GM12878 (cell line): ENCODE data around the gene DNASE1. TPM values are rescaled to one million over a fixed set of nuclear protein-coding genes. Genes with fewer than 3 reads are reported as not detected.

Experiments
- ATAC-seq: fragments of 200-7000 bp; cut with Tn5 transposase; 3 replicates; pipeline ENCODE4 v1.9.1; 2020; ENCODE audit warnings: mild to moderate bottlenecking, moderate library complexity
- BruUV-seq: library from RNA; stranded (reverse); fragments of 400-500 nt; replicated peaks from 2 replicates; lab custom pipeline; 2021; lab: Mats Ljungman, UMichigan
- CTCF ChIA-PET: fragments of 300-600 bp; sonication (Branson Sonifier 250); formaldehyde crosslinking; extraction: SDS; loops from one replicate; lab custom pipeline; 2021; ENCODE audit warnings: inconsistent platforms; lab: Yijun Ruan, JAX
- POLR2A ChIA-PET: fragments of 350-600 bp; formaldehyde crosslinking; extraction: SDS; loops from one replicate; lab custom pipeline; 2021; ENCODE audit warnings: inconsistent platforms; lab: Charles Lee
- RAD21 ChIA-PET: fragments of 300-600 bp; sonication (Branson Sonifier 250); formaldehyde crosslinking; loops from one replicate; lab custom pipeline; 2023; ENCODE audit warnings: antibody characterized with exemption; ENCODE audit not compliant: unreplicated experiment; lab: Charles Lee
- SMC1A ChIA-PET: fragments of 300-600 bp; sonication (Branson Sonifier 250); formaldehyde crosslinking; loops from one replicate; lab custom pipeline; 2023; ENCODE audit not compliant: unreplicated experiment, uncharacterized antibody; lab: Charles Lee
- DNase-seq: peaks from one replicate; pipeline ENCODE4 v3.0.0-alpha.2; 2011; ENCODE audit warnings: low read depth, low spot score
- FAIRE-seq: peaks from 3 replicates; lab custom pipeline; 2011; peaks lifted over from hg19 to GRCh38; lab: Jason Lieb, UNC
- H2AFZ ChIP-seq: 2 replicates; pipeline ENCODE4 v1.6.0; 2011; ENCODE audit warnings: low read depth, low read length, control low read depth; ENCODE audit not compliant: control insufficient read depth
- H3K27ac ChIP-seq: 2 replicates; pipeline ENCODE4 v1.5.1; 2011; ENCODE audit warnings: control low read depth; ENCODE audit not compliant: control insufficient read depth, insufficient read depth
- H3K27me3 ChIP-seq, 2 experiments: replicated peaks in 1 of 2; 2 replicates each; pipeline versions ENCODE4 v1.6.0 to v1.6.1; 2011; ENCODE audit warnings: low read length in 1 of 2; ENCODE audit not compliant: control insufficient read depth in 2 of 2, insufficient read depth in 2 of 2
- H3K36me3 ChIP-seq, 2 experiments: 2 replicates each; pipeline ENCODE4 v1.5.1; 2011; ENCODE audit warnings: low read length in 1 of 2; ENCODE audit not compliant: control insufficient read depth in 2 of 2, insufficient read depth in 2 of 2
- H3K4me1 ChIP-seq: 2 replicates; pipeline ENCODE4 v1.6.1; 2011; ENCODE audit warnings: mild to moderate bottlenecking, low read length, moderate library complexity, mixed read lengths; ENCODE audit not compliant: control insufficient read depth, insufficient read depth
- H3K4me2 ChIP-seq: 2 replicates; pipeline ENCODE4 v1.6.0; 2011; ENCODE audit warnings: control low read depth; ENCODE audit not compliant: control insufficient read depth, insufficient read depth
- H3K4me3 ChIP-seq: fragments of 200-600 bp; sonication (generic); 2 replicates; pipeline ENCODE4 v1.5.1; 2016
- H3K79me2 ChIP-seq: 2 replicates; pipeline ENCODE4 v1.6.0; 2011; ENCODE audit warnings: low read length; ENCODE audit not compliant: control insufficient read depth, insufficient read depth
- H3K9ac ChIP-seq: 2 replicates; pipeline ENCODE4 v1.8.0; 2011; ENCODE audit warnings: low read length, control low read depth, mixed read lengths; ENCODE audit not compliant: control insufficient read depth, insufficient read depth
- H3K9me3 ChIP-seq: replicated peaks from 3 replicates; pipeline ENCODE4 v1.5.1; 2011; ENCODE audit warnings: mild to moderate bottlenecking, low read length; ENCODE audit not compliant: control insufficient read depth, insufficient read depth
- H4K20me1 ChIP-seq: 2 replicates; pipeline ENCODE4 v1.6.0; 2011; ENCODE audit not compliant: control insufficient read depth, insufficient read depth
- BMI1 ChIP-seq: fragments of 450-650 bp; IDR thresholded peaks from 2 replicates; pipeline ENCODE4 v1.6.1; 2016; ENCODE audit warnings: mild to moderate bottlenecking, moderate library complexity, borderline replicate concordance
- CEBPB ChIP-seq, 2 experiments: fragments of 150-350 bp in 1 of 2; IDR thresholded peaks; 2 replicates each; pipeline ENCODE4 v1.6.1; 2012 to 2014; ENCODE audit warnings: low read depth in 2 of 2, low read length in 2 of 2, borderline replicate concordance in 1 of 2, inconsistent platforms in 1 of 2
- FOXM1 ChIP-seq: IDR thresholded peaks from 2 replicates; pipeline ENCODE4 v1.6.1; 2012; ENCODE audit warnings: low read depth, mild to moderate bottlenecking, inconsistent platforms, low read length, moderate library complexity
- HDAC2 ChIP-seq: fragments of 200-600 bp; sonication (generic); IDR thresholded peaks from 2 replicates; pipeline ENCODE4 v1.6.1; 2017
- HDAC6 ChIP-seq: fragments of 200-600 bp; sonication (generic); IDR thresholded peaks from one replicate; pipeline ENCODE4 v1.8.0; 2017; ENCODE audit warnings: antibody characterized with exemption; ENCODE audit not compliant: unreplicated experiment
- JUND ChIP-seq: IDR thresholded peaks from 2 replicates; pipeline ENCODE4 v1.6.1; 2012; ENCODE audit warnings: low read depth, mild to moderate bottlenecking, low read length, improper control_type of control experiment, moderate library complexity
- POLR2AphosphoS2 ChIP-seq: IDR thresholded peaks from 2 replicates; pipeline ENCODE4 v1.6.1; 2011; ENCODE audit warnings: low read depth, mild to moderate bottlenecking, low read length, improper control_type of control experiment, moderate library complexity
- RB1 ChIP-seq: fragments of 450-650 bp; formaldehyde crosslinking; IDR thresholded peaks from 2 replicates; pipeline ENCODE4 v1.6.1; 2017; ENCODE audit warnings: mild to moderate bottlenecking, borderline replicate concordance
- SMARCA5 ChIP-seq: fragments of 450-650 bp; IDR thresholded peaks from 2 replicates; pipeline ENCODE4 v1.6.1; 2017; ENCODE audit warnings: mild to moderate bottlenecking
- SPI1 ChIP-seq: IDR thresholded peaks from 2 replicates; pipeline ENCODE4 v1.6.1; 2011; ENCODE audit warnings: low read depth, mild to moderate bottlenecking, low read length, moderate library complexity, borderline replicate concordance; ENCODE audit not compliant: insufficient read depth
- STAT3 ChIP-seq: IDR thresholded peaks from 2 replicates; pipeline ENCODE4 v1.6.1; 2011; ENCODE audit warnings: low read depth, low read length, improper control_type of control experiment
- SUPT20H ChIP-seq: IDR thresholded peaks from 2 replicates; pipeline ENCODE4 v1.6.1; 2011; ENCODE audit warnings: low read depth, mild to moderate bottlenecking, low read length, moderate library complexity, borderline replicate concordance; ENCODE audit not compliant: control insufficient read depth
- WGBS: methylation state at CpG from one replicate; pipeline ENCODE4 v1.1.6; 2016; ENCODE audit warnings: low lambda C conversion rate; ENCODE audit not compliant: insufficient replicate concordance, insufficient coverage; ENCODE audit errors: missing lambda C conversion rate; 5-methylcytosine and 5-hydroxymethylcytosine counted together
- in situ Hi-C: fragments of 300-500 bp; cut with MboI; formaldehyde crosslinking; loops from 9 replicates; pipeline ENCODE4 v1.14.3; 2018; ENCODE audit warnings: mixed read lengths
- intact Hi-C: fragments of 100-400 bp; cut with micrococcal nuclease; formaldehyde crosslinking; loops from one replicate; pipeline ENCODE4 v1.14.2; 2022; ENCODE audit not compliant: unreplicated experiment
- polyA plus RNA-seq, 11 experiments: library from polyadenylated mRNA; depleted of rRNA in 4 of 11; unstranded in 6 of 11; stranded (reverse) in 5 of 11; fragments of >200 nt; fragmentation: Nextera tagmentation in 4 of 11; fragmentation: Illumina TruSeq in 1 of 11; extraction: Ambion mirVana in 4 of 11; extraction: Trizol in 1 of 11; gene quantifications; 1 replicate in 1 of 11; 2 replicates in 10 of 11; pipeline versions ENCODE4 v1.2.1 to v1.2.3, GENCODE V29; 2011 to 2016; ENCODE audit warnings: inconsistent platforms in 2 of 11, missing spikeins in 2 of 11, low read depth in 1 of 11
- total RNA-seq, 4 experiments: library from RNA; depleted of rRNA in 3 of 4; stranded (reverse); fragments of >200 nt in 3 of 4; fragmentation: Illumina TruSeq in 1 of 4; extraction: Trizol in 1 of 4; gene quantifications; 2 replicates each; pipeline versions ENCODE4 v1.2.1 to v1.2.3, GENCODE V29; 2013 to 2021
- TF ChIP-seq, protein P1 (sequence below), 3 experiments: IDR thresholded peaks in 2 of 3; conservative IDR thresholded peaks in 1 of 3; 2 replicates each; pipeline ENCODE4 v1.5.1; 2011; ENCODE audit warnings: low read depth in 3 of 3, low read length in 3 of 3, mild to moderate bottlenecking in 3 of 3, control low read depth in 2 of 3, moderate library complexity in 2 of 3, inconsistent platforms in 1 of 3, mixed read lengths in 1 of 3; ENCODE audit not compliant: control insufficient read depth in 2 of 3, insufficient read depth in 1 of 3; ENCODE audit errors: extremely low read depth in 1 of 3
- TF ChIP-seq, protein P2 (sequence below): fragments of 450-650 bp; IDR thresholded peaks from 2 replicates; pipeline ENCODE4 v1.6.1; 2017; ENCODE audit warnings: mild to moderate bottlenecking
- TF ChIP-seq, protein P3 (sequence below): fragments of 450-650 bp; IDR thresholded peaks from 2 replicates; pipeline ENCODE4 v1.6.1; 2017; ENCODE audit warnings: low read depth, mild to moderate bottlenecking, moderate library complexity

The DNASE1 gene
- total and polyA plus RNA-seq, 10 of the 15 experiments (the other 5 are each of a cell fraction or from before 2014, with no cell fraction given): 0.23 to 12.0 (median 7.9) TPM

DNA sequence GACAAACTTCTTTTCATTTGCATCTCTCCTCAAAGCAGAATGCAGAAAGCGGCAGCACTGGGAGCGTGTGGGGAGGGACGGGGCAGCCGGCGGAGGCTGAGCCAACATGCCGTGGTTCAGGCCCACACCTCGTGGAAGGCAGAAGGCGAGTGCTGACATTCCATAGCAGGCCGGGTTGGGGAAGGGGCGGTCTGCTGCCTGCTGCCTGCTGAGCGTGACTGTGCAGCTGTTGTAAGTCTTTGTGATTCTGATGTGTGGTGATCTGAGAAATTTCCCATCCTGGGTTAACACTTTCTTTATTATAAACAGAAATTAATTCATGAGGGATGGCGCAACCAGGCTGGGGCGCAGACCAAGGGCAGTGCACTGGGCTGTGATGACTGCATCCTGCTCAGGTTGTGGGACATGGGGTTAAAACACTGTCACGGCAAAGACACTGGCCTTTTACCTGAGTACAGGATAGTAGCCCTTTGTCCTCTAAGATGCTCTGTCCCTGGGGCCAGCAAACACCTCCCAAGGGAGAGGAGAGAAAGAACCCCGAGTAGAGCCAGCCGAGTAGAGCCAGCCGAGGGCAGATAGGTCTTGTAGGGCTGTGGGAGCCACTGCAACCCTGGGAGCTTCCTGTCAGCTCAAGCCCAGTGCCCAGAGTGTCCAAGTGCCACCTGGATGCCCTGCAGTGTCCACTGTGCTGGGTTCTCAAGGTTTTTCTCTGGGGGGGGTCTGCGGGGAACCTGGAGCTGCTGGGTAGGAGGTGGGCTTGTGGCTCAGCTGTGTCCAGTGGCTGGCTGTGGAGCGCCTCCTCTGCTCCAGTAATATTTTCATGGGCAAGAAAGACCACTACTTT, 8.8 kb upstream of the DNASE1 start (continued):
- TF ChIP-seq, protein P1, sequence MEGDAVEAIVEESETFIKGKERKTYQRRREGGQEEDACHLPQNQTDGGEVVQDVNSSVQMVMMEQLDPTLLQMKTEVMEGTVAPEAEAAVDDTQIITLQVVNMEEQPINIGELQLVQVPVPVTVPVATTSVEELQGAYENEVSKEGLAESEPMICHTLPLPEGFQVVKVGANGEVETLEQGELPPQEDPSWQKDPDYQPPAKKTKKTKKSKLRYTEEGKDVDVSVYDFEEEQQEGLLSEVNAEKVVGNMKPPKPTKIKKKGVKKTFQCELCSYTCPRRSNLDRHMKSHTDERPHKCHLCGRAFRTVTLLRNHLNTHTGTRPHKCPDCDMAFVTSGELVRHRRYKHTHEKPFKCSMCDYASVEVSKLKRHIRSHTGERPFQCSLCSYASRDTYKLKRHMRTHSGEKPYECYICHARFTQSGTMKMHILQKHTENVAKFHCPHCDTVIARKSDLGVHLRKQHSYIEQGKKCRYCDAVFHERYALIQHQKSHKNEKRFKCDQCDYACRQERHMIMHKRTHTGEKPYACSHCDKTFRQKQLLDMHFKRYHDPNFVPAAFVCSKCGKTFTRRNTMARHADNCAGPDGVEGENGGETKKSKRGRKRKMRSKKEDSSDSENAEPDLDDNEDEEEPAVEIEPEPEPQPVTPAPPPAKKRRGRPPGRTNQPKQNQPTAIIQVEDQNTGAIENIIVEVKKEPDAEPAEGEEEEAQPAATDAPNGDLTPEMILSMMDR (IDR thresholded peaks at IDR 0.05 in 2 of 3, conservative IDR thresholded peaks at IDR 0.05 in 1 of 3; ENCODE audit: control insufficient read depth in 2 of 3, extremely low read depth in 1 of 3, insufficient read depth in 1 of 3, low read depth in 3 of 3, low read length in 3 of 3): no peak
- TF ChIP-seq JUND: no peak

DNA sequence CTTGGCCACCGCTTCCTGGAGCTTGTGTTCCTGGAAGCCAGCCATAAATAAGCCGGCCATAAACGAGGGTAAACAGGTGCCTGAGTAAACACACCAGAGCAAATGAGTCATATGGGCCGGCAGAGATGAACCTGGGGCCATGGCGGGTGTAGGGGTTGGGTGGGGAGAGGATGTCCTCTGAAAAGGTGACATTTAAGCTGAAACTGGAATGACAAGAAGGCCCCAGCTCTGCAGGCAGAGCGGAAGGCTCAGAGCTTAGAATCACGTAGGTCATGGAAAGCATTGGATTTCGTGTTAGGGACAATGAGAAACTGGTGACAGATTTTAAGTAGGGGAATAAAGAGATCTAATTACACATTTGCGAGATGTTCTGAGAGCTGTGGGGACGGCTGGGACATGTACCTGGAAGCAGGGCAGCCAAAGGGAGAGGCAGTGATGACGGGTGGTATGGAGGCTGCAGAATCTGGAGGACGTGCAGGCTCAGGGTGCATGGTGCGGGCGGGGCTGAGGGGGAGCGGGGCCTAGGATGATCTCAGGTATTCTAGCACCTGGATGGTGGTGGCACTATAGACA, 8.1 kb upstream of the DNASE1 start:
- BruUV-seq: no TSS peak
- DNase-seq: no peak
- Histone ChIP-seq H3K27me3 (no peaks in the 10 kb centered on the region), H4K20me1 (no peaks in the 10 kb centered on the region), H3K4me1 (no peaks in the 10 kb centered on the region), H3K79me2 (no peaks in the 10 kb centered on the region), H3K27ac (no peak overlapping the region), H3K4me3 (no peak overlapping the region), H3K9me3 (no peaks in the 10 kb centered on the region), H3K4me2 (no peak overlapping the region), H3K9ac (no peak overlapping the region), H3K36me3 (peaks cover 0 to 3% of the 10 kb centered on the region in 2 experiments; a peak in 2 of 4 replicates), H2AFZ (no peak overlapping the region)
- RAD21 ChIA-PET: interaction anchor here (0.6 kb wide), 1 partner anchor 474 kb away, joined by 4 read pairs; no protein-coding TSS in a partner anchor
- intact Hi-C loops (no loop called here), in situ Hi-C loops (no loop called here)
- POLR2A ChIA-PET: interaction anchor here (0.6 kb wide), 2 partner anchors 14 to 18 kb away, joined by 3 read pairs; no protein-coding TSS in a partner anchor
- FAIRE-seq: no peak
- WGBS: 70% methylated on average over 15 of the region's 15 CpGs
- CTCF ChIA-PET: interaction anchor here (0.6 to 1.4 kb wide), 2 partner anchors 20 to 58 kb away, joined by 3 to 5 read pairs; no protein-coding TSS in a partner anchor
- no peak for ATAC-seq
- SMC1A ChIA-PET: interaction anchor here (0.8 kb wide), 1 partner anchor 36 kb away, joined by 3 read pairs; no protein-coding TSS in a partner anchor
- no peak for TF ChIP-seq HDAC2
- no peak for TF ChIP-seq RB1
- TF ChIP-seq, protein P2, sequence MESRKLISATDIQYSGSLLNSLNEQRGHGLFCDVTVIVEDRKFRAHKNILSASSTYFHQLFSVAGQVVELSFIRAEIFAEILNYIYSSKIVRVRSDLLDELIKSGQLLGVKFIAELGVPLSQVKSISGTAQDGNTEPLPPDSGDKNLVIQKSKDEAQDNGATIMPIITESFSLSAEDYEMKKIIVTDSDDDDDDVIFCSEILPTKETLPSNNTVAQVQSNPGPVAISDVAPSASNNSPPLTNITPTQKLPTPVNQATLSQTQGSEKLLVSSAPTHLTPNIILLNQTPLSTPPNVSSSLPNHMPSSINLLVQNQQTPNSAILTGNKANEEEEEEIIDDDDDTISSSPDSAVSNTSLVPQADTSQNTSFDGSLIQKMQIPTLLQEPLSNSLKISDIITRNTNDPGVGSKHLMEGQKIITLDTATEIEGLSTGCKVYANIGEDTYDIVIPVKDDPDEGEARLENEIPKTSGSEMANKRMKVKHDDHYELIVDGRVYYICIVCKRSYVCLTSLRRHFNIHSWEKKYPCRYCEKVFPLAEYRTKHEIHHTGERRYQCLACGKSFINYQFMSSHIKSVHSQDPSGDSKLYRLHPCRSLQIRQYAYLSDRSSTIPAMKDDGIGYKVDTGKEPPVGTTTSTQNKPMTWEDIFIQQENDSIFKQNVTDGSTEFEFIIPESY: no peak
- TF ChIP-seq HDAC6: no peak
- no peak for TF ChIP-seq FOXM1
- no peak for TF ChIP-seq SMARCA5
- TF ChIP-seq STAT3: no peak
- TF ChIP-seq, protein P3, sequence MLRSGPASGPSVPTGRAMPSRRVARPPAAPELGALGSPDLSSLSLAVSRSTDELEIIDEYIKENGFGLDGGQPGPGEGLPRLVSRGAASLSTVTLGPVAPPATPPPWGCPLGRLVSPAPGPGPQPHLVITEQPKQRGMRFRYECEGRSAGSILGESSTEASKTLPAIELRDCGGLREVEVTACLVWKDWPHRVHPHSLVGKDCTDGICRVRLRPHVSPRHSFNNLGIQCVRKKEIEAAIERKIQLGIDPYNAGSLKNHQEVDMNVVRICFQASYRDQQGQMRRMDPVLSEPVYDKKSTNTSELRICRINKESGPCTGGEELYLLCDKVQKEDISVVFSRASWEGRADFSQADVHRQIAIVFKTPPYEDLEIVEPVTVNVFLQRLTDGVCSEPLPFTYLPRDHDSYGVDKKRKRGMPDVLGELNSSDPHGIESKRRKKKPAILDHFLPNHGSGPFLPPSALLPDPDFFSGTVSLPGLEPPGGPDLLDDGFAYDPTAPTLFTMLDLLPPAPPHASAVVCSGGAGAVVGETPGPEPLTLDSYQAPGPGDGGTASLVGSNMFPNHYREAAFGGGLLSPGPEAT: no peak
- no peak for TF ChIP-seq SPI1
- no peak for TF ChIP-seq BMI1
- TF ChIP-seq CEBPB (IDR thresholded peaks at IDR 0.05; ENCODE audit: borderline replicate concordance in 1 of 2, low read depth in 2 of 2, low read length in 2 of 2): no peak
- no peak for TF ChIP-seq SUPT20H
- no peak for TF ChIP-seq POLR2AphosphoS2
